Neutrophil (primary cell): ENCODE data around the gene SC5D.

Experiments used
- H3K27ac ChIP-seq: fragments of 200-600 bp; sonication (generic); 2 replicates; pipeline ENCODE4 v1.5.1; 2016; ENCODE audit warnings: mild to moderate bottlenecking, moderate library complexity
- H3K27me3 ChIP-seq: fragments of 200-600 bp; sonication (generic); 2 replicates; pipeline ENCODE4 v1.6.0; 2016; ENCODE audit warnings: mild to moderate bottlenecking
- H3K36me3 ChIP-seq: fragments of 200-600 bp; sonication (generic); 2 replicates; pipeline ENCODE4 v1.5.1; 2017
- H3K4me1 ChIP-seq, 2 experiments: fragments of 200-600 bp in 1 of 2; sonication (generic) in 1 of 2; 1 replicate in 1 of 2; 2 replicates in 1 of 2; pipeline versions ENCODE4 v1.5.1 to v1.6.1; 2013 to 2016; ENCODE audit warnings: low read depth in 1 of 2, low read length in 1 of 2, mild to moderate bottlenecking in 1 of 2, moderate library complexity in 1 of 2; ENCODE audit not compliant: control insufficient read depth in 1 of 2, insufficient read depth in 1 of 2
- H3K4me3 ChIP-seq, 2 experiments: fragments of 200-600 bp in 1 of 2; sonication (generic) in 1 of 2; 1 replicate in 1 of 2; 2 replicates in 1 of 2; pipeline ENCODE4 v1.5.1; 2013 to 2016; ENCODE audit warnings: low read depth in 1 of 2, low read length in 1 of 2, mild to moderate bottlenecking in 1 of 2, moderate library complexity in 1 of 2
- H3K9me3 ChIP-seq: fragments of 200-600 bp; sonication (generic); 2 replicates; pipeline ENCODE4 v1.5.1; 2016
- TF ChIP-seq, protein P1 (sequence below): fragments of 200-600 bp; sonication (generic); IDR thresholded peaks from 2 replicates; pipeline ENCODE4 v1.5.1; 2016; ENCODE audit warnings: antibody characterized with exemption

SC5D gene

DNA sequence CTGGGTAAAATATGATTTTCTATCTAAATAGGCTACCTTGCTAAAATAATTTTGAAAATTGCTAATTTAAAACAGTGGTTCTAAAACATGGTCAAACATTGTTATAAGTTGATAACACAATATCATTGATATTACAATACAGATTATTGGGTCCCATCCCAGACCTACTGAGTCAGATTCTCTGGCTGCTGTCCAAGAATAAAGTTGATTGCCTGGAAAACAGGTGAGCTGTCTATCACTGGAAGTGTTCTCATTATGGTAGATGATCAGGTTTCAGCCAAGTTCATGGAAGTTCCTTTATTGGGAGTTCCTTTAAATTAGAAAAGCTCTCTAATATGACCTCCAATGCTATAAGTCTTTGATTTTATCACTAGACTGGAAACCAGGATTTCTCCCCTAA is 52.3 kb downstream of the SC5D start:
- H3K4me1 ChIP-seq = peaks cover 21 to 22% of the 10 kb centered on the region in 2 experiments
- no peak overlapping the region for H3K27ac ChIP-seq
- H3K4me3 ChIP-seq = no peak overlapping the region
- TF ChIP-seq, protein P1, sequence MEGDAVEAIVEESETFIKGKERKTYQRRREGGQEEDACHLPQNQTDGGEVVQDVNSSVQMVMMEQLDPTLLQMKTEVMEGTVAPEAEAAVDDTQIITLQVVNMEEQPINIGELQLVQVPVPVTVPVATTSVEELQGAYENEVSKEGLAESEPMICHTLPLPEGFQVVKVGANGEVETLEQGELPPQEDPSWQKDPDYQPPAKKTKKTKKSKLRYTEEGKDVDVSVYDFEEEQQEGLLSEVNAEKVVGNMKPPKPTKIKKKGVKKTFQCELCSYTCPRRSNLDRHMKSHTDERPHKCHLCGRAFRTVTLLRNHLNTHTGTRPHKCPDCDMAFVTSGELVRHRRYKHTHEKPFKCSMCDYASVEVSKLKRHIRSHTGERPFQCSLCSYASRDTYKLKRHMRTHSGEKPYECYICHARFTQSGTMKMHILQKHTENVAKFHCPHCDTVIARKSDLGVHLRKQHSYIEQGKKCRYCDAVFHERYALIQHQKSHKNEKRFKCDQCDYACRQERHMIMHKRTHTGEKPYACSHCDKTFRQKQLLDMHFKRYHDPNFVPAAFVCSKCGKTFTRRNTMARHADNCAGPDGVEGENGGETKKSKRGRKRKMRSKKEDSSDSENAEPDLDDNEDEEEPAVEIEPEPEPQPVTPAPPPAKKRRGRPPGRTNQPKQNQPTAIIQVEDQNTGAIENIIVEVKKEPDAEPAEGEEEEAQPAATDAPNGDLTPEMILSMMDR = no peak
- H3K36me3 ChIP-seq = no peaks in the 10 kb centered on the region
- no peaks in the 10 kb centered on the region for H3K27me3 ChIP-seq
- H3K9me3 ChIP-seq = no peaks in the 10 kb centered on the region

DNA sequence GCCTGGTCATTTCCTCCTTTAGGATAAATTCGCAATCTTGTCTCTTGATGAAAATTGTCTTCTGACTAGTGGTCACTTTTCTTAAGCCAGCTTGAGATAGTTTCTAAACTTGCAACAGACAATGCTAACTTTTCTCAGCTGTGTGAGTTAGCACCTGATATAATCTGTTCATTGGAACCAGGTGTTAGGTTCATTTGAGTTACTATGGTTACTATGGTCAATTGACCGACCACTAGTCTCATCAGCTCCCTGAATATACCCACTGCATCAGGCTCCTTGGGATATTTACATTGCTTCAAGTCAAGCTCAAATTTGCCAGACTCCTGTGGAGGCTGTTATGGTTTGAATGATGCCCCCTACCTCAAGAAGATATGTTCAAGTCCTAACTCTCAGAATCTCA is 54.5 kb downstream of the SC5D start:
- Histone ChIP-seq H3K36me3 (no peaks in the 10 kb centered on the region), H3K4me1 (no peaks in the 10 kb centered on the region), H3K27ac (no peak overlapping the region), H3K9me3 (no peaks in the 10 kb centered on the region), H3K27me3 (no peaks in the 10 kb centered on the region), H3K4me3 (no peak overlapping the region)
- TF ChIP-seq, protein P1 = no peak

DNA sequence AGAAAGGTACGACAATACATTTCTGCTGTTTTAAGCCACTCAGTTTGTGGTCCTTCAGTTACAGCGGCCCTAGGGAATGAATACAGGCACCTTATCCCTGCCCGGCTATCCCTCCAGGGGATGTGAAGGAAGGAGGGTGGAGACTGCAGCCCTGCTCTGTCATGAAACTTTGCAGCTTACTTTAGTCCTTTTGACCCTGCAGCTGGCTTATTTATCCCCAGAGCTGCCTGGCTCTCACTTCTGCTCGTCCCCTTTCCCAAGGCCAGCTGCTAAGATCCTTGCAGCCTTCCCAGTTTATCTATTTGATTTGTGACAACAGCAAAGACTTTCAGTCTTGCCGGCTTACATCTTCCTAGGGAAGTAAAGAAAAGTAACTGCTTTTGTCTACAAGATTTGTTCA is 55.2 kb downstream of the SC5D start:
- Histone ChIP-seq H3K4me1 (peaks cover 0 to 3% of the 10 kb centered on the region in 2 experiments), H3K9me3 (no peaks in the 10 kb centered on the region), H3K36me3 (no peaks in the 10 kb centered on the region), H3K27me3 (no peaks in the 10 kb centered on the region), H3K4me3 (no peak overlapping the region), H3K27ac (no peak overlapping the region)
- TF ChIP-seq, protein P1 = no peak

DNA sequence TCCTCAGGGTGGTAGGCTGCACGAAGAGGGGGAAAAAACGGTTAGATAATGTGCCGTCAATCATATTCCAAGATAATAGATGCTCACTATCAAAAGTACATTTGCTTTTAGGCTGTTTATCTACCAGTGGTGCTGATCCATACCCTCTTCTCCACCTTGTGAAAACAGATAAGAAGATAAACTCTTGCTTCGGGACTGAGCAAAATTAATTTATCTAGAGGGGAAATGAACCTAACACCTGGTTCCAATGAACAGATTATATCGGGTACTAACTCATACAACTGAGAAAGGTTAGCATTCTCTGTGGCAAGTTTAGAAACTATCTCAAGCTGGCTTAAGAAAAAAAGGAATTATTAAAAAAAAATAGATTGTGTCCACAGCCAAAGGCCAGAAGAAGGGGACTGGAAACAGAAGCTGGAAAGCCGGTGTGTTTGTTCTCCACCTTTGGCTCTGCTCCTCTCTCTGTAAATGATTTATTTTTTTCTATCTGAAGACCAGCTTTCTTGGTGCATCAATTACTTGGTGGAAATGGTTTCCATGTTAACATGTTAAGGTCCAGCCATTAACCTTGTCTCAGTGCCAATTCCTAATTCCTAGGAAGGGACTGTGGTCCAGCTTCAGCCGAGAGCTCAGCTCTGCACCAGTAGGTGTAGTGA is 55.8 kb downstream of the SC5D start:
- H3K9me3 ChIP-seq = no peaks in the 10 kb centered on the region
- H3K27ac ChIP-seq = no peak overlapping the region
- no peaks in the 10 kb centered on the region for H3K36me3 ChIP-seq
- H3K4me3 ChIP-seq = no peak overlapping the region
- H3K27me3 ChIP-seq = no peaks in the 10 kb centered on the region
- peaks cover 0 to 6% of the 10 kb centered on the region in 2 experiments for H3K4me1 ChIP-seq
- TF ChIP-seq, protein P1 = no peak

DNA sequence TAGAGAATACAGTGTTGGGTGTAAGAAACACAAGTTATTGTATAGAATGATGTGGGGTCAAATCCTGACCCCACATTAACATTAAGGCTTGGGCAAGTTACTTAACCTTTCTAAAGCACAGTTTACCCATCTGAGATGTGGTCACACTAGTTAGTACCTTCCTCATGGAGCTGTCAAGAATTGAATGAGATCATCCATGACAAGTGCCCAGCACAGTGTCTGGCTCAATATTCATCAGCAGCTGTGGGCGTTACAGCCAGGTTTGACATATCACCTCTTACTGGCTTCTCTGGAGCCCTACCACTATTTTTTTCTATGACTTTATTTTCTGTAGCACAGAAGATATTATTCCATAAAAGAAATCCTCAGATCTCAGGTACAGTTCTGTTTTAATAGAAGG is 57.2 kb downstream of the SC5D start:
- no peak overlapping the region for H3K27ac ChIP-seq
- TF ChIP-seq, protein P1 = no peak
- no peaks in the 10 kb centered on the region for H3K36me3 ChIP-seq
- no peak overlapping the region for H3K4me3 ChIP-seq
- peaks cover 9 to 15% of the 10 kb centered on the region in 2 experiments for H3K4me1 ChIP-seq
- H3K27me3 ChIP-seq = no peaks in the 10 kb centered on the region
- no peaks in the 10 kb centered on the region for H3K9me3 ChIP-seq
